HG02642 (cell line): ENCODE measurements around the gene CXADR.
"Not testable (repeated sequence)": the region's sequence is repeated elsewhere in the genome, so short reads cannot be mapped to it uniquely, and the experiment has no call there.

Experiments
- ATAC-seq: cut with Tn5 transposase; IDR thresholded peaks from one replicate; pipeline ENCODE4 v1.9.1; 2021; ENCODE audit warnings: mild to moderate bottlenecking; ENCODE audit not compliant: unreplicated experiment, poor library complexity

Gene CXADR

GRCh38 chr21:17501107-17502006 is 11.5 kb upstream of the CXADR start:
- no peak for ATAC-seq

DNA sequence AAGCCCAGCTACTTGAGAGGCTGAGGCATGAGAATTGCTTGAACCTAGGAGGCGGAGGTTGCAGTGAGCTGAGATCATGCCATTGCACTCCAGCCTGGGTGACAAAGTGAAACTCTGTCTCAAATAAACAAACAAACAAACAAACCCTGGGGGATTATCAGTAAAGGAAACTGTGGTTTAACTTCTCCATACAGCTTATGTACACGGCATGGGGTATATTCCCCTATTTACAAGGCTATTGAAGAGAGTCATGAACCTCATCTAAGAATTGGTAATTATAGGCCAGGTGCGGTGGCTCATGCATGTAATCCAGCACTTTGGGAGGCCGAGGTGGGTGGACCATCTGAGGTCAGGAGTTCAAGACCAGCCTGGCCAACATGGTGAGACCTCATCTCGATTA is 9.9 kb upstream of the CXADR start:
- ATAC-seq: not testable (repeated sequence)

- no peak for ATAC-seq
Observed at GRCh38 chr21:17506951-17507350, 5.9 kb upstream of the CXADR start.

GRCh38 chr21:17507591-17507990 is 5.3 kb upstream of the CXADR start:
- ATAC-seq: no peak

DNA sequence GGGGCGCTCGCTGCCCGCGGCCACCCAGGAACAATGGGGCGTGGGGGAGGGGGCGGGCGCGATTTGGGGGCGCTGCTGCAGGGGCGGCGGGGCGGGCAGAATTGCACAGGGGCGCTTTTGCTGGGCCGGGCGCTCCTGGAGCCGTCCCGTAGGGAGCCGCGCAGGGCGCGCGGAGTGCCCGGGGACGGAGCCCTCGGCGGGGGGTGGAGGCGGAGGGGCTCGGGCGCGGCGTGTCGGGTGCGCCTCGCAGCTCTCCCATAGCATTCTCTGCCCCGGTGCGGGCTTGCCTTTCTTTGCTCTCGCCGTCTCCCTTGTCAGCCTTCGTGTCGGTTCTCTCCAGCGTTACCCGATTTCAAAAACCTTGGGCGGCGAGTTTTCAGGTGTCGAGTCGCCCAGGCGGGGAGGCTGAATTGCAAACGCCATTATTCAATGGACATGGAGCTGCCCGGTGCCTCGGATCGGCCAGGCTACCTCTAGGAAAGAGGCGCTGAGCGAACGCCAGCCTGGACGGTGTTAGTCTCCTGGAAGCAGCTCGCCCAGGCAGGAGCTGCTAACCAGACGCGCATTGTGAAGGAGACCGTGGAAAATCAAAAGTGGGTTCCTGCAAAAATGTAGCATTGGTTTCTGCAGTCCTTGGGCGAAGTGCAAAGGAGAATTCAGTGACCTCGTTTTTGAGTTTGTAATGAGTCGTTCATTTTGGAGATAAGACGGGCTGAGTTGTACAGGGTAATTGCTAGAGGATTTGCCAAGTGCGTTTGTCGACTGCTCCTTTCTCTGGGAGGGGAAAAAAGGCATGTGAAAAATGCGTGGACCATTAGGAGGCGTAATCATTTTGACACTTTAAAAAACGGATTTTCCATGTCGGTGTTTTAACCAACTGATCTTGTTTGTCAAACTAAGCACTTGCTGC is 626 bp downstream of the CXADR start:
- peak; percentile 36 for ATAC-seq

DNA sequence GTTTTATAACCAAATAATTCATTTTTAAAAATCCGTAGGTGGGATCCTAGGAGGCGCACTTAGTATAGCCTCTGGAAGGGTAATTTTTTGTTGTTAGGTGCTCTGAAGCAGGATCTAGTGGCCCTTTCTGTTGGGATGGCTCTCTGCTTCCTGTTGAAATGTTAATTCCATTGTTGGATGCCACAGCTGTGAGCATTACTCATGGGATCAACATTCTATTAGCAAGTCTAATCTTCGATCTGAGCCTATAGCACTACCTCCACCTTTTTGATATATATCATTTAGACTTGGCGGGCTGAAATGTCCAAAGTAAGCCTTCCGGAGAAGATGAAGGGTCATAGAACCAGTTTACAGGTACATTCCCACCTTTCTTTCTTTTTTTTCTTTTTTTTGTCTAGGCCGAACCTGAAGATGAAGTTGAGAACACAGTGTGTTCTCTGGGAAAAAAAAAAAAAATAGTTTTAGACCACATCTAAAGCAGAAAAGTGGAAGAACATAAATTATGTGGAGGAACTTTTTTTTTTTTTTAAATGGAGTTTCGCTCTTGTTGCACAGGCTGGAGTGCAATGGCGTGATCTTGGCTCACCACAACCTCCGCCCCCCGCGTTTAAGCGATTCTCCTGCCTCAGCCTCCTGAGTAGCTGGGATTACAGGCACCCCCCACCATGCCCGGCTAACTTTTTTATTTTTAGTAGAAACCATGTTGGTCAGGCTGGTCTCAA is 1.4 kb downstream of the CXADR start:
- no peak for ATAC-seq

DNA sequence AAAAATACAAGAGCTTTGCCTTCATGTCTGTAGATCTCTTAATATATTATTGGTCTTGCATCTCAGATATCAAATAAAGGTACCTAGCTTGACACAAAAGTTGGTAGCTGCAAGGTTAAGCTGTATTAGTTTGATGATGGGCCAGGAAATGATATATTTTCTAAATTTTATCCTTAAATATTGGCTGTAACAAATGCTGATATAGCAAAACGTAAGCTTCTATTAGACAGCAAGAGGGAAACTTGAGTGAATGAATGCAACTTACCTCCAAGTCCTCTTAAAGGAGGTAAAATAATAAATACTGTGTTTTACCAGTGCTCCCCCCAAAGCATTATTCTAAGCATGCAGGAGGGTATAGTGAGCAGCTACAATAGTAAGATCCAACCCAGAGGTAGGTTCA is 4.2 kb downstream of the CXADR start:
- not testable (repeated sequence) for ATAC-seq

DNA sequence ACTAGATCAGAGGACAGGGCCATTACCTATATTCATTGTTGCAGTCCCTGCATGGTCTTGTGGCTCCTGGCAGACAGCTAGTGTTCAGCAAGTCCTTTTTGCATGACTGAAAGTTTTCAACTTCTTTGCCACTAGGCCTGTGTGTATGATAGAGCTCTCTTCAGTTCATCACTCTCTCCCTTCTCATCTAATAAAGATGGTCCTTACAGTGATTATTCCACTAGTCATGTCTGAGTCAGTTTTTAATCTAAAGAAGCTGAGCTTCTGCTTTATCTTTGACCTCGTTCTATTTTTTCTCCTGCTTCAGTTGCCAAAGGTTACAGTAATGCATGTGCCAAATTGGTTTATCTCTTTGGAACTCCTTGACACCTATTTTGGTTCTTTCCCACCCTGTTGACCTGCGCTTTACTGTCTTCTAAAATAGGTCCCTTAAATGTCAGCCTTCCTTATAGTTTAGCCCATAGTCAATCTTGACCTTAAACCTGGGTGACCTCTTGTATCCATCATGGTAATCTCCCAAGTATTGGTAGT is 6.4 kb downstream of the CXADR start:
- no peak for ATAC-seq

DNA sequence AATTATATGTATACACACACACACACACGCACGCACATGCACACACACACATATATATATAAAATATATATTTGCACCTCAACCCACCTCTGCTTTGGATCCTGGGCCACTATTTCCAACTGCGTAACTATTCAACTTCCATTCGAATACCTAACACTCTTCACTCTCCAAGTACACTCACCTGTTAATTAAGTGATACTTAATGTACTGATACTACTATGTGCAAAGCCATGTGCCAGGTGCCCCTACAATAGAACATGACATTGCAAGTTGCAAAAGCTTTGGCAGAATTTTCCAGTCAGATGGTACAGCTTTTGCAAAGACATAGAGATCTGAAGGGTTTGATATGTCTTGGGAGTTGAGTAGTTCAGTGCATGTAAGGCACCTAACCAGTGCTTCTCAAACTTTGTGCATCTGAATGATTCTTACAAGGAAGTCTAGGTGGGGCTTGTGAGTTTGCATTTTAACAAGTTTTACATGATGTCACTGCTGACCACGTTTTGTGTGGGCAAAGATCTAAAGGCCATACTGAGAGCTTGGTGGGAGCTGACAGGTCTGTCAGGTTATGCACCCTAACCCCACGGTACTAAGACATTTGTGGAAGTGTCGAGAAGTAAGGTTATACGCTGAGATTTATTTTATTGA is 7.2 kb downstream of the CXADR start:
- no peak for ATAC-seq

DNA sequence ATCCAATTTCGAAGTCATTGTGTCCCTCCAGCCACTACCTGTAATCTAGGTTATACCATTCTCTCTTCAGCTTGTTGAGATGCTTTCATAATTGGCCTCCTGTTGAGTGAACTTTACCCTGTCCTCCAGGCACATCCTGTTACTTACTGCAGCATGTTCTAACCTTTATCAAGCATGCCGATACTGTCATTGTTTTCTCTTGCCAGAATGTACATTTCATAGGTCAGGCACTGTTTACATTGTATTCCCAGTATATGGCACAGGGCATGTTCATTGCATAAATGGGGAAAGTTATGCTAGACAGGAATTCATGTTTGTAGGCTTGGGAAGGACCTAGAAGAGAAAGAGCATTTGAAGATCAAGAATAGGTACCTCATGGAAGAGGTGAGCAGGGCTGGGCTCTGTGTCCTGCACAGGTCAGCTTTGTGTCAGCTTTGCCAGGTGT is 10.2 kb downstream of the CXADR start:
- ATAC-seq: no peak

- ATAC-seq: not testable (repeated sequence)
Observed at GRCh38 chr21:17523979-17524494, 11.2 kb downstream of the CXADR start.

DNA sequence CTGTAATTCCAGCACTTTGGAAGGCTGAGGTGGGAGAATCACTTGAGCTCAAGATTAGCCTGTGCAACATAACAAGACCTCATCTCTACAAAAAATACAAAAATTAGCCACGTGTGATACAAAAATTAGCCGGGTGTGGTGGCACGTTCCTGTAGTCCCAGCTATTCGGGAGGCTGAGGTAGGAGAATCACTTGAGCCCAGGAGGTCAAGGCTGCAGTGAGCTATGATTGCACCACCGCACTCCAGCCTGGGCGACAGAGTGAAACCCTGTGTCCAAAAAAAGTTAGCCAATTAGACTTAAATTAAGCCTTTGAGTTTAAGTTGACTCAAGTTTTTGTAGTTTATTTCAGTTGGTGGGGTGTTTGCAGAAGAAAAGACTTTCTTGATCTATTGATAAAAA is 11.8 kb downstream of the CXADR start:
- ATAC-seq: no peak

GRCh38 chr21:17526776-17527175 is 13.9 kb downstream of the CXADR start:
- no peak for ATAC-seq

DNA sequence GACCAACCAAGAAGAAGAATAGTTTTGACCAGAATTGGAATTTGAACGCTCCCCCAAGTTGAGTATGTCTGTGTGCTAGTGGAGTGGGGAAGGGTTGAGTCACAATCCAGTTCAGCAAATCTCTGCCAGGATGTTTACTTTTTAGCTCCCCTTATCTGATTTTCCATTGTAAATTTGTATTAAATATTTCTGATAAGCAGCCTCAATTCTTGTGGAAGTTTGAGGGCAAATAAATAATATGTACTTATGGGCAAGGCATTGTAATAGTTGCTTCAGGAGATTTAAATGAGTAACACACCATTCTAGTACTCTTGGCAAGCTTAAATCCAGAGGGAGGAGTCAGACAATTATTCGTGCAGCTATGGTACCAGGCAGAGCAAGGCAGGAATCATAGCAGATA is 14.4 kb downstream of the CXADR start:
- ATAC-seq: no peak

DNA sequence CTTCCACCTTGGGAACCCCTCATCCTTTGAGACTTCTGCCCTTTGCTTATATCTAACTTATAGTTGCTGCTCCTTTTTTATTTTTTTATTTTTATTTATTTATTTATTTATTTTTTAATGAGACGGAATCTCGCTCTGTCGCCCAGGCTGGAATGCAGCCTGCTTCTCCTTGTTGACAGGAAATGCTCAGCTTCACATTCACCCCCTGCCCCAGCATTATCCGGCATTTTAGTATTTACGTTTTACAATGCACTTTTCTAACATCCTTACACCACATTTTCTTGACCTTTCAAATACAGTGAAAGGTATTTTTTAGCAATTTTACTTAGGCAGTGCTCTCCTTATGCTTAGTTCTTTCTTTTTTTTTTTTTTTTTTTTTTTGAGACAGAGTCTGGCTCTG is 14.9 kb downstream of the CXADR start:
- ATAC-seq: no peak

GRCh38 chr21:17529648-17530047 is 16.8 kb downstream of the CXADR start:
- no peak for ATAC-seq

- no peak for ATAC-seq
Observed at GRCh38 chr21:17532292-17532691, 19.4 kb downstream of the CXADR start.

GRCh38 chr21:17536381-17536780 is 23.5 kb downstream of the CXADR start:
- ATAC-seq: no peak

- ATAC-seq: no peak
Observed at GRCh38 chr21:17537299-17537698, 24.5 kb downstream of the CXADR start.

GRCh38 chr21:17538576-17538975 is 25.7 kb downstream of the CXADR start:
- ATAC-seq: no peak
